ENCODE data around the gene CST3. TPM values are rescaled to one million over a fixed set of nuclear protein-coding genes. Genes with fewer than 3 reads are reported as not detected.

The CST3 gene
- polyA plus RNA-seq, 1 donor from 2014 or later, result 54.6 TPM

- Histone ChIP-seq H3K4me2 (ENCODE audit: low read length) (no peak overlapping the region), H3K9me2 (ENCODE audit: insufficient read depth, low read length) (no peaks in the 10 kb centered on the region), H2AFZ (ENCODE audit: low read depth, low read length) (no peak overlapping the region), H3K27me3 (ENCODE audit: insufficient read depth, low read depth, low read length) (peaks cover 4% of the 10 kb centered on the region), H3K9me3 (ENCODE audit: low read length) (no peaks in the 10 kb centered on the region), H3K9ac (ENCODE audit: low read length) (no peak overlapping the region), H3K36me3 (ENCODE audit: insufficient read depth, low read length) (no peaks in the 10 kb centered on the region), H3K79me2 (replicated peaks; ENCODE audit: insufficient read depth, low read length) (no peaks in the 10 kb centered on the region), H3K4me3 (ENCODE audit: low read length) (no peak overlapping the region), H3F3A (ENCODE audit: insufficient read depth, low read length, poor library complexity, severe bottlenecking) (no peaks in the 10 kb centered on the region), H3K27ac (ENCODE audit: low read length) (no peak overlapping the region), H4K20me1 (ENCODE audit: insufficient read depth) (no peaks in the 10 kb centered on the region)
- no peak for TF ChIP-seq TAF1 (IDR thresholded peaks at IDR 0.05; ENCODE audit: low read depth)
- TF ChIP-seq EZH2 (IDR thresholded peaks at IDR 0.05; ENCODE audit: borderline replicate concordance, insufficient read depth, low read length, poor library complexity, severe bottlenecking), result no peak
- no peak for TF ChIP-seq SMC3 (conservative IDR thresholded peaks at IDR 0.05; ENCODE audit: poor library complexity)
- TF ChIP-seq RAD21 (conservative IDR thresholded peaks at IDR 0.05), result no peak
- no peak for TF ChIP-seq CTCF (IDR thresholded peaks at IDR 0.05; ENCODE audit: poor library complexity, severe bottlenecking)
- TF ChIP-seq MXI1 (conservative IDR thresholded peaks at IDR 0.05; ENCODE audit: poor library complexity, severe bottlenecking), result no peak
- TF ChIP-seq EP300 (conservative IDR thresholded peaks at IDR 0.05; ENCODE audit: poor library complexity, severe bottlenecking), result no peak
- no peak for TF ChIP-seq REST (IDR thresholded peaks at IDR 0.05; ENCODE audit: borderline replicate concordance)
- TF ChIP-seq POLR2AphosphoS5 (IDR thresholded peaks at IDR 0.05), result no peak
Measured at GRCh38 chr20:23632711-23633573, 4.8 kb downstream of the CST3 start.

GRCh38 chr20:23631981-23632710 lies 5.6 kb downstream of the CST3 start:
- Histone ChIP-seq H3K36me3 (ENCODE audit: insufficient read depth, low read length) (no peaks in the 10 kb centered on the region), H3K27me3 (ENCODE audit: insufficient read depth, low read depth, low read length) (peaks cover 2% of the 10 kb centered on the region), H4K20me1 (ENCODE audit: insufficient read depth) (no peaks in the 10 kb centered on the region), H3F3A (ENCODE audit: insufficient read depth, low read length, poor library complexity, severe bottlenecking) (no peaks in the 10 kb centered on the region), H3K27ac (ENCODE audit: low read length) (no peak overlapping the region), H3K9me2 (ENCODE audit: insufficient read depth, low read length) (no peaks in the 10 kb centered on the region), H3K9me3 (ENCODE audit: low read length) (no peaks in the 10 kb centered on the region), H3K9ac (ENCODE audit: low read length) (no peak overlapping the region), H3K4me3 (ENCODE audit: low read length) (no peak overlapping the region), H3K4me2 (ENCODE audit: low read length) (no peak overlapping the region), H2AFZ (ENCODE audit: low read depth, low read length) (no peak overlapping the region), H3K79me2 (replicated peaks; ENCODE audit: insufficient read depth, low read length) (no peaks in the 10 kb centered on the region)
- TF ChIP-seq SMC3 (conservative IDR thresholded peaks at IDR 0.05; ENCODE audit: poor library complexity) (no peak), POLR2AphosphoS5 (IDR thresholded peaks at IDR 0.05) (no peak), REST (IDR thresholded peaks at IDR 0.05; ENCODE audit: borderline replicate concordance) (no peak), MXI1 (conservative IDR thresholded peaks at IDR 0.05; ENCODE audit: poor library complexity, severe bottlenecking) (no peak), EP300 (conservative IDR thresholded peaks at IDR 0.05; ENCODE audit: poor library complexity, severe bottlenecking) (no peak), CTCF (IDR thresholded peaks at IDR 0.05; ENCODE audit: poor library complexity, severe bottlenecking) (no peak), TAF1 (IDR thresholded peaks at IDR 0.05; ENCODE audit: low read depth) (no peak), EZH2 (IDR thresholded peaks at IDR 0.05; ENCODE audit: borderline replicate concordance, insufficient read depth, low read length, poor library complexity, severe bottlenecking) (no peak), RAD21 (conservative IDR thresholded peaks at IDR 0.05) (no peak)
